NB4 (cell line): ENCODE measurements around the gene SRP9.

Source experiments
- CTCF ChIP-seq: IDR thresholded peaks from one replicate; pipeline ENCODE4 v1.5.1; 2012; ENCODE audit warnings: low read depth, low read length
- MAX ChIP-seq: IDR thresholded peaks from 2 replicates; pipeline ENCODE4 v1.6.1; 2011; ENCODE audit warnings: low read depth, low read length
- POLR2A ChIP-seq: IDR thresholded peaks from 2 replicates; pipeline ENCODE4 v1.6.1; 2011; ENCODE audit warnings: mild to moderate bottlenecking; ENCODE audit not compliant: insufficient read length; ENCODE audit errors: extremely low read depth

- TF ChIP-seq CTCF = no peak
- TF ChIP-seq POLR2A = no peak
- TF ChIP-seq MAX = no peak
Measured at GRCh38 chr1:225824533-225824941, 46.9 kb downstream of the SRP9 start.
